Measurements from ENCODE around the gene MXD3. TPM values are rescaled to one million over a fixed set of nuclear protein-coding genes. Genes with fewer than 3 reads are reported as not detected.

The MXD3 gene
- total and polyA plus RNA-seq, 8 donors, result 3.0 to 55.0 (median 6.5) TPM

DNA sequence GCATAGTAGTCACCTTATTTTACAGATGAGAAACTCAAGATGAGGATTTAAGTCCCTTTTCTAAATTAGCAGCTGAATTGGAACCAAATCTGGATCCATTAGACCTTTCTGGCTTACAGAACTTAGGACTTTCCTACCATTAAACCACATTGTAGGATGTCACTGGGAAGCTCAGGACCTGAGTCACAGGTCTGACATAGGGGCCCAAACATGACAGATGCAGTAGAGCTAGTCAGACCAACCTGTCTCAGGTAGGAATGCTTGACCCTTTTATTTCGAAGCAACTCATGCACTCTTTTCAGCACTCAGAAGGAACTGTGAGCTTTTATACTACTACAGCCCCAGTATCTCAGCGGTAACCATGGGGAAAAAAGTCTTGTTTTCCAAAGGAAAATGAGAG is 10.7 kb downstream of the MXD3 start:
- intact Hi-C loops (cut with DNase I), result loop anchor here in 1 of 3 donors (10.0 kb wide), 1 partner anchor 186 kb away; no protein-coding TSS in a partner anchor
- FAIRE-seq, result no peak
- peaks cover 27 to 47% (median 30%) of the 10 kb centered on the region in 3 donors for H3K4me1 ChIP-seq

DNA sequence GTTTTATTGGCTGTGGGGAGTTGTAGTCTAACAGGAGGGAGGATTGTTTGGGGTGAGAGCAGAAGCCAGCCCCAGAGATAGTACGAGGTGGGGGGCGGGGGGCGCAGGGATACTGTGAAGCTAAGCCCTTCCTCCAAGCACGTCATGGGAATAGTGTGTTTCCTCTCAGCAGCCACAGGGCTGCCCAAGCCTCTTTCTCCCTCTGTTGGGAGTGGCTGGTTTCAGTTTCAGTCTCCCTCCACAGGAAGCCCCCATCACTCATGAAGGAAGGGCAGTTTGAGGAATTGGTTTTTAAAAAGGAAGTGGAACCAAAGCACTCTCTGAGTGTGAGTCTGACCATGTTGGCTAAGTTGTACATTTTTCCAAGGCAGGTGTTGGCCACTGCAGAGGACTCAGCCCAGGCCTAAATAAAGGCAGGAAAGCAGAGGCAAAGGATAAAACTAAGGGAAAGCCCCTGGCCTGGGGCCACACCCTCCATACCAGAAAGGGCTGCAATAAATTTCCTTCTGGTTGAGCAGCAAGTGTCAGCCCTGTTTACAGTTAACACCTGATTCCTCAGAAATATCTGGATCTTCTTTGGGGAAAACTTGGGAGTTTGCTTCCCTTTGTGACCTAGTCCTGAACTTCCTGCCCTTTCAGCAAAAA is 11.3 kb downstream of the MXD3 start:
- H3K27ac ChIP-seq, result peak overlapping the region; percentile 85 to 89 (median 86)
- no peaks in the 10 kb centered on the region for H3K27me3 ChIP-seq
- peaks cover 23 to 45% (median 26%) of the 10 kb centered on the region in 3 donors for H3K4me1 ChIP-seq
- FAIRE-seq, result no peak
- intact Hi-C loops (cut with DNase I), result loop anchor here in 1 of 3 donors (10.0 kb wide), 1 partner anchor 186 kb away; no protein-coding TSS in a partner anchor
- TF ChIP-seq, protein P1, sequence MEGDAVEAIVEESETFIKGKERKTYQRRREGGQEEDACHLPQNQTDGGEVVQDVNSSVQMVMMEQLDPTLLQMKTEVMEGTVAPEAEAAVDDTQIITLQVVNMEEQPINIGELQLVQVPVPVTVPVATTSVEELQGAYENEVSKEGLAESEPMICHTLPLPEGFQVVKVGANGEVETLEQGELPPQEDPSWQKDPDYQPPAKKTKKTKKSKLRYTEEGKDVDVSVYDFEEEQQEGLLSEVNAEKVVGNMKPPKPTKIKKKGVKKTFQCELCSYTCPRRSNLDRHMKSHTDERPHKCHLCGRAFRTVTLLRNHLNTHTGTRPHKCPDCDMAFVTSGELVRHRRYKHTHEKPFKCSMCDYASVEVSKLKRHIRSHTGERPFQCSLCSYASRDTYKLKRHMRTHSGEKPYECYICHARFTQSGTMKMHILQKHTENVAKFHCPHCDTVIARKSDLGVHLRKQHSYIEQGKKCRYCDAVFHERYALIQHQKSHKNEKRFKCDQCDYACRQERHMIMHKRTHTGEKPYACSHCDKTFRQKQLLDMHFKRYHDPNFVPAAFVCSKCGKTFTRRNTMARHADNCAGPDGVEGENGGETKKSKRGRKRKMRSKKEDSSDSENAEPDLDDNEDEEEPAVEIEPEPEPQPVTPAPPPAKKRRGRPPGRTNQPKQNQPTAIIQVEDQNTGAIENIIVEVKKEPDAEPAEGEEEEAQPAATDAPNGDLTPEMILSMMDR (IDR thresholded peaks at IDR 0.05), result no peak
- H3K4me3 ChIP-seq, result no peak overlapping the region
- peak in 1 of 6 donors; percentile 68 for DNase-seq
- no peaks in the 10 kb centered on the region for H3K9me3 ChIP-seq
- peaks cover 0 to 8% (median 0%) of the 10 kb centered on the region in 3 donors for H3K36me3 ChIP-seq
- WGBS, 2 donors, result 59 to 64% methylated on average over 4 of the region's 4 CpGs
- ATAC-seq, result peak in 2 of 4 donors; percentile 11 to 16

More for the DNA sequence above, 10.7 kb downstream of the MXD3 start:
- 63 to 75% methylated on average over 2 of the region's 2 CpGs for WGBS, 2 donors
- Histone ChIP-seq H3K27me3 (no peaks in the 10 kb centered on the region), H3K36me3 (peaks cover 0 to 2% (median 0%) of the 10 kb centered on the region in 3 donors), H3K4me3 (peak overlapping the region in 1 of 4 donors; percentile 8), H3K27ac (peak overlapping the region; percentile 85 to 89 (median 86)), H3K9me3 (no peaks in the 10 kb centered on the region)
- TF ChIP-seq, protein P1 (IDR thresholded peaks at IDR 0.05), result no peak
- ATAC-seq (no peak), DNase-seq (no peak)

DNA sequence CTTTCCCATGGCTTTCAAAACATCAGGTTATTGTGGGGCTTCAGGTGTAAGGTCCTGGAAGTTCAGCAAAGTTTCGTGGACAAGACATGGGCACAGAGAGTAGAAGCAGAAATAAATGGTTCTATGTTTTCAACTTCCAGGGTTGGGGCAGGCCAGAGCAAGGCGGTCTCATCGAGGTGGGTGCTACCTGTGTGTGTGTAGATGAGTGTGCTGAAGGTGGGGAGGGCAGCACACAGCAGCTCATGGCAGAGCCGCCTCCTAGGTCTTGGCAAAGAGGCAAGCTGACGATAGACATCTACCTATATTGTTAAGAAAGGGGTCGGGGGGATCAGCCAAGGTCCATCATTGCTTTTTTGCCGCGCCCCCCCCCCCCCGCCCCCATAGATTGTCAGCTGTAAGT is 12.0 kb downstream of the MXD3 start:
- DNase-seq (no peak), ATAC-seq (no peak), FAIRE-seq (no peak)
- Histone ChIP-seq H3K4me3 (no peak overlapping the region), H3K36me3 (peaks cover 0 to 15% (median 4%) of the 10 kb centered on the region in 3 donors), H3K9me3 (no peaks in the 10 kb centered on the region), H3K4me1 (peaks cover 20 to 39% (median 22%) of the 10 kb centered on the region in 3 donors), H3K27ac (peak overlapping the region in 2 of 4 donors; percentile 85 to 89), H3K27me3 (no peaks in the 10 kb centered on the region)
- intact Hi-C loops (cut with DNase I), result loop anchor here in 2 of 3 donors (10.0 kb wide), 2 partner anchors 165 to 185 kb away; partner anchors contain the start of gene NSD1 (in 1 of the 2)
- TF ChIP-seq, protein P1 (IDR thresholded peaks at IDR 0.05), result no peak
- 82 to 84% methylated on average over 9 of the region's 9 CpGs for WGBS, 2 donors

DNA sequence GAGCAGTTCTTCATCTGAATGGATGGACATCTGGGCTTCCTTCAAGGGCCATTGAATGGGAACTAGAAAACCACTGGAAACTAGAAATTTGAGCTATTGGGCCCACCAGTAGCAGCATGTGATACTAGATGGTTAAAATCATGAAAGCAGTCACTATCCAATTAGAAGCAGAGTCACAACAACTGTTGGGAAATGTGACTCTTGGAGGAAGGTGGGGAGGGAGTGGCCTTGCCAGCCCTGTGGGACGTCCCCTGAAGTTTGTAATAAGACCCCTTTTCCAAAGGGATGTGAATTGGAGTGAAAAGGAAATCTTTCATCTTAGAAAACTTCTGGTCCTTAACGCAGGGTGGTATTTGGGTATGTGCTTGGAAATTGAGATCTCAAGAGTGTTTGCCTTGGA is 13.8 kb downstream of the MXD3 start:
- TF ChIP-seq, protein P1 (IDR thresholded peaks at IDR 0.05), result no peak
- no peak for ATAC-seq
- intact Hi-C loops (cut with DNase I), result loop anchor here in 1 of 3 donors (10.0 kb wide), 1 partner anchor 163 kb away; the partner anchor contains the start of gene NSD1
- H3K4me1 ChIP-seq, result peaks cover 19 to 36% (median 22%) of the 10 kb centered on the region in 3 donors
- H3K27me3 ChIP-seq, result no peaks in the 10 kb centered on the region
- no peak for FAIRE-seq
- WGBS, 2 donors, result 93 to 94% methylated on average over 2 of the region's 2 CpGs
- no peak overlapping the region for H3K4me3 ChIP-seq
- H3K36me3 ChIP-seq, result peaks cover 0 to 32% (median 15%) of the 10 kb centered on the region in 3 donors
- peak overlapping the region in 1 of 4 donors; percentile 89 for H3K27ac ChIP-seq
- H3K9me3 ChIP-seq, result no peaks in the 10 kb centered on the region
- no peak for DNase-seq

Data from pancreas (tissue), 10 donors.